ENCODE results near the gene USH1C.

DNA sequence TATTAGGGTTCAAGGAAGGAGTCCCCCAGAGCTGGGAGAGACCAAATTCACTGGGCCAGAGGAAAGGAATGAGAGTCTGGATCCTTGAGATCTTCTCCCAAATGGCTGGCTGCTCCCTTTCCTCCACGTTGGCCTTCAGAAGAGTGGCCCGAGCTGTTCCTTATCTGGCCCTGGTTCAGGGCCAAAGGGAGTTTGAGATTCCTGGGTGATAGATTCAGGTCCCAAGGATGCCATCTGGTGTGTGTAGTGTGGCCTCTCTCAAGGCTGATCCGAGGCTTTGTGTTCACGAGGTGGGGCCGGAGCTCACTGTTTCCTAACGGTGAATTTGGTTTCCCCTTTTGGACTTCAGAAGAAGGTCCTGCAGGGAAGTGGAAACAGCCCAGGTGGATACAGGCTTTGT is 50.2 kb downstream of the USH1C start:
- TF ChIP-seq, protein P1, sequence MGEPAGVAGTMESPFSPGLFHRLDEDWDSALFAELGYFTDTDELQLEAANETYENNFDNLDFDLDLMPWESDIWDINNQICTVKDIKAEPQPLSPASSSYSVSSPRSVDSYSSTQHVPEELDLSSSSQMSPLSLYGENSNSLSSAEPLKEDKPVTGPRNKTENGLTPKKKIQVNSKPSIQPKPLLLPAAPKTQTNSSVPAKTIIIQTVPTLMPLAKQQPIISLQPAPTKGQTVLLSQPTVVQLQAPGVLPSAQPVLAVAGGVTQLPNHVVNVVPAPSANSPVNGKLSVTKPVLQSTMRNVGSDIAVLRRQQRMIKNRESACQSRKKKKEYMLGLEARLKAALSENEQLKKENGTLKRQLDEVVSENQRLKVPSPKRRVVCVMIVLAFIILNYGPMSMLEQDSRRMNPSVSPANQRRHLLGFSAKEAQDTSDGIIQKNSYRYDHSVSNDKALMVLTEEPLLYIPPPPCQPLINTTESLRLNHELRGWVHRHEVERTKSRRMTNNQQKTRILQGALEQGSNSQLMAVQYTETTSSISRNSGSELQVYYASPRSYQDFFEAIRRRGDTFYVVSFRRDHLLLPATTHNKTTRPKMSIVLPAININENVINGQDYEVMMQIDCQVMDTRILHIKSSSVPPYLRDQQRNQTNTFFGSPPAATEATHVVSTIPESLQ (CRISPR knock-in tag; IDR thresholded peaks at IDR 0.05): no peak
- TF ChIP-seq BCL6 (CRISPR knock-in tag; IDR thresholded peaks at IDR 0.05) (no peak), RFX5 (IDR thresholded peaks at IDR 0.05; ENCODE audit: low read depth, low read length) (no peak), NR2C2 (CRISPR knock-in tag; IDR thresholded peaks at IDR 0.05) (no peak), NR2C2 (tag; IDR thresholded peaks at IDR 0.05) (no peak), ZNF124 (CRISPR knock-in tag; IDR thresholded peaks at IDR 0.05) (no peak), EZH2 (IDR thresholded peaks at IDR 0.05; ENCODE audit: borderline replicate concordance, low read depth, low read length) (no peak)
- TF ChIP-seq, protein P2, sequence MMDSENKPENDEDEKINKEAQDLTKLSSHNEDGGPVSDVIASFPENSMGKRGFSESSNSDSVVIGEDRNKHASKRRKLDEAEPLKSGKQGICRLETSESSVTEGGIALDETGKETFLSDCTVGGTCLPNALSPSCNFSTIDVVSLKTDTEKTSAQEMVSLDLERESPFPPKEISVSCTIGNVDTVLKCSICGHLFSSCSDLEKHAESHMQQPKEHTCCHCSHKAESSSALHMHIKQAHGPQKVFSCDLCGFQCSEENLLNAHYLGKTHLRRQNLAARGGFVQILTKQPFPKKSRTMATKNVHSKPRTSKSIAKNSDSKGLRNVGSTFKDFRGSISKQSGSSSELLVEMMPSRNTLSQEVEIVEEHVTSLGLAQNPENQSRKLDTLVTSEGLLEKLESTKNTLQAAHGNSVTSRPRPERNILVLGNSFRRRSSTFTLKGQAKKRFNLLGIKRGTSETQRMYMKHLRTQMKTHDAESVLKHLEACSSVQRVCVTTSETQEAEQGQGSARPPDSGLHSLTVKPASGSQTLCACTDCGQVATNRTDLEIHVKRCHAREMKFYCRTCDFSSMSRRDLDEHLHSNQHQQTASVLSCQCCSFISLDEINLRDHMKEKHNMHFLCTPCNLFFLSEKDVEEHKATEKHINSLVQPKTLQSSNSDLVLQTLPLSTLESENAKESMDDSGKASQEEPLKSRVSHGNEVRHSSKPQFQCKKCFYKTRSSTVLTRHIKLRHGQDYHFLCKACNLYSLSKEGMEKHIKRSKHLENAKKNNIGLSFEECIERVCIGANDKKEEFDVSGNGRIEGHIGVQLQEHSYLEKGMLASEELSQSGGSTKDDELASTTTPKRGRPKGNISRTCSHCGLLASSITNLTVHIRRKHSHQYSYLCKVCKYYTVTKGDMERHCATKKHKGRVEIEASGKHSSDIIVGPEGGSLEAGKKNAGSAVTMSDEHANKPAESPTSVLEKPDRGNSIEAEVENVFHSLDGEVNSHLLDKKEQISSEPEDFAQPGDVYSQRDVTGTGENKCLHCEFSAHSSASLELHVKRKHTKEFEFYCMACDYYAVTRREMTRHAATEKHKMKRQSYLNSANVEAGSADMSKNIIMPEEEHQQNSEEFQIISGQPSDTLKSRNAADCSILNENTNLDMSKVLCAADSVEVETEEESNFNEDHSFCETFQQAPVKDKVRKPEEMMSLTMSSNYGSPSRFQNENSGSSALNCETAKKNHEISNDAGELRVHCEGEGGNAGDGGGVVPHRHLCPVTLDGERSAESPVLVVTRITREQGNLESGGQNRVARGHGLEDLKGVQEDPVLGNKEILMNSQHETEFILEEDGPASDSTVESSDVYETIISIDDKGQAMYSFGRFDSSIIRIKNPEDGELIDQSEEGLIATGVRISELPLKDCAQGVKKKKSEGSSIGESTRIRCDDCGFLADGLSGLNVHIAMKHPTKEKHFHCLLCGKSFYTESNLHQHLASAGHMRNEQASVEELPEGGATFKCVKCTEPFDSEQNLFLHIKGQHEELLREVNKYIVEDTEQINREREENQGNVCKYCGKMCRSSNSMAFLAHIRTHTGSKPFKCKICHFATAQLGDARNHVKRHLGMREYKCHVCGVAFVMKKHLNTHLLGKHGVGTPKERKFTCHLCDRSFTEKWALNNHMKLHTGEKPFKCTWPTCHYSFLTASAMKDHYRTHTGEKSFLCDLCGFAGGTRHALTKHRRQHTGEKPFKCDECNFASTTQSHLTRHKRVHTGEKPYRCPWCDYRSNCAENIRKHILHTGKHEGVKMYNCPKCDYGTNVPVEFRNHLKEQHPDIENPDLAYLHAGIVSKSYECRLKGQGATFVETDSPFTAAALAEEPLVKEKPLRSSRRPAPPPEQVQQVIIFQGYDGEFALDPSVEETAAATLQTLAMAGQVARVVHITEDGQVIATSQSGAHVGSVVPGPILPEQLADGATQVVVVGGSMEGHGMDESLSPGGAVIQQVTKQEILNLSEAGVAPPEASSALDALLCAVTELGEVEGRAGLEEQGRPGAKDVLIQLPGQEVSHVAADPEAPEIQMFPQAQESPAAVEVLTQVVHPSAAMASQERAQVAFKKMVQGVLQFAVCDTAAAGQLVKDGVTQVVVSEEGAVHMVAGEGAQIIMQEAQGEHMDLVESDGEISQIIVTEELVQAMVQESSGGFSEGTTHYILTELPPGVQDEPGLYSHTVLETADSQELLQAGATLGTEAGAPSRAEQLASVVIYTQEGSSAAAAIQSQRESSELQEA (IDR thresholded peaks at IDR 0.05; ENCODE audit: low read depth): no peak
- TF ChIP-seq, protein P3, sequence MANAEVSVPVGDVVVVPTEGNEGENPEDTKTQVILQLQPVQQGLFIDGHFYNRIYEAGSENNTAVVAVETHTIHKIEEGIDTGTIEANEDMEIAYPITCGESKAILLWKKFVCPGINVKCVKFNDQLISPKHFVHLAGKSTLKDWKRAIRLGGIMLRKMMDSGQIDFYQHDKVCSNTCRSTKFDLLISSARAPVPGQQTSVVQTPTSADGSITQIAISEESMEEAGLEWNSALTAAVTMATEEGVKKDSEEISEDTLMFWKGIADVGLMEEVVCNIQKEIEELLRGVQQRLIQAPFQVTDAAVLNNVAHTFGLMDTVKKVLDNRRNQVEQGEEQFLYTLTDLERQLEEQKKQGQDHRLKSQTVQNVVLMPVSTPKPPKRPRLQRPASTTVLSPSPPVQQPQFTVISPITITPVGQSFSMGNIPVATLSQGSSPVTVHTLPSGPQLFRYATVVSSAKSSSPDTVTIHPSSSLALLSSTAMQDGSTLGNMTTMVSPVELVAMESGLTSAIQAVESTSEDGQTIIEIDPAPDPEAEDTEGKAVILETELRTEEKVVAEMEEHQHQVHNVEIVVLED (CRISPR knock-in tag; IDR thresholded peaks at IDR 0.05): no peak
- TF ChIP-seq, protein P4, sequence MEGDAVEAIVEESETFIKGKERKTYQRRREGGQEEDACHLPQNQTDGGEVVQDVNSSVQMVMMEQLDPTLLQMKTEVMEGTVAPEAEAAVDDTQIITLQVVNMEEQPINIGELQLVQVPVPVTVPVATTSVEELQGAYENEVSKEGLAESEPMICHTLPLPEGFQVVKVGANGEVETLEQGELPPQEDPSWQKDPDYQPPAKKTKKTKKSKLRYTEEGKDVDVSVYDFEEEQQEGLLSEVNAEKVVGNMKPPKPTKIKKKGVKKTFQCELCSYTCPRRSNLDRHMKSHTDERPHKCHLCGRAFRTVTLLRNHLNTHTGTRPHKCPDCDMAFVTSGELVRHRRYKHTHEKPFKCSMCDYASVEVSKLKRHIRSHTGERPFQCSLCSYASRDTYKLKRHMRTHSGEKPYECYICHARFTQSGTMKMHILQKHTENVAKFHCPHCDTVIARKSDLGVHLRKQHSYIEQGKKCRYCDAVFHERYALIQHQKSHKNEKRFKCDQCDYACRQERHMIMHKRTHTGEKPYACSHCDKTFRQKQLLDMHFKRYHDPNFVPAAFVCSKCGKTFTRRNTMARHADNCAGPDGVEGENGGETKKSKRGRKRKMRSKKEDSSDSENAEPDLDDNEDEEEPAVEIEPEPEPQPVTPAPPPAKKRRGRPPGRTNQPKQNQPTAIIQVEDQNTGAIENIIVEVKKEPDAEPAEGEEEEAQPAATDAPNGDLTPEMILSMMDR (IDR thresholded peaks at IDR 0.05 in 2 of 3, conservative IDR thresholded peaks at IDR 0.05 in 1 of 3; ENCODE audit: insufficient read depth in 2 of 3, low read depth in 1 of 3, low read length in 3 of 3): no peak
